ENCODE measurements around the gene SPP1.

SPP1 gene

DNA sequence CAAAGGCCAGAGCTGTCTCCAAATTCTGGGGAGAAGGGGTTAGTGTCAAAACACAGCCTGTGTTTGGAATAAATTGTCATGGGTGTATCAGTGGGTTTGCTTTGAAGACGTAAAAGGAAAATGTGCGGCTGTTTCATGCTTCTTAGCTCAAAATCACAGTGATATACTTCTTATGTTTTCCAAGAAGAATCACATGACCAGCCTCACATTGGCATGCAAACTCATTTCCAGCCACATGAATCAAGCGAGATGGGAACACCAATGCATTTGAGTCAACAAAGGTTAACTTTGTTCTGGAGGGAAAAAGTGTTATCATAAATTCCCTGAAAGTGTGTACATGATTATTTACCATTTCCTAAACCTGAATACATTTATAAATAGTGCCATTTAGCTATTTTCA is 19.0 kb upstream of the SPP1 start:
- no peak for DNase-seq (ENCODE audit: low spot score)

DNA sequence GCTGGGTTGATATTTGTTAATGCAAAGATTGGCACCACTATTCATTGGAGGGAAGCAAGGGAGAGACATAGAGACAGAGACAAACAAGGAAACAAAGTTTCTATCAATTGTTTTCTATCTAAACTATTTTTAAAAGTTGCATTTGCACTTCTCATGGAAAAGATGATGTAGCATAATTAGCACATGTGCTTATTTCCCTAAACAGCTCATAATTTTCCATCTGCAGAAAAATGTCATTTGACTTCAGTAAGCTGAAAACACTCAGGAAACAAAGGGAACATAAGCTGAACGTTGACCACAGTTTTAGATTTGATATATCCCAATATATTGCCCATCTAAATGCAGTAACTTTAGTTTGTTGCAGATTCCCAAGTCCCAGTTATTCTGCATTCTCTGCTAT is 18.5 kb upstream of the SPP1 start:
- DNase-seq (ENCODE audit: low spot score): no peak

DNA sequence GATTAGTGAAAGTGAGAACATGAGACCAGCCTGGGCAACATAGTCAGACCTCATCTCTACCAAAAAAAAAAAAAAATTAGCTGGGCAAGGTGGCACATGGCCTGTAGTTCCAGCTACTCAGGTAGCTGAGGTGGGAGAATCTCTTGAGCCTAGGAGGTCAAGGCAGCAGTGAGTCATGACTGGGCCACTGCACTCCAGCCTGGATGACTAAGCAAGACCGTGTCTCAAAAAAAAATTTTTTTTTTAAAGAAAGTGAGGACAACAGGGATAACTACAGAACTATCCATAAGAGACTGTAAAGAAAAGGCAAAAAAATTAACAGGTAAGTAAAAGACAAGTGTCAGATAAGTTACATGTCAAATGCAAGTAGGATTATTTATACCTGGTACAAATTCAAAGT is 13.5 kb upstream of the SPP1 start:
- no peak for DNase-seq (ENCODE audit: low spot score)

DNA sequence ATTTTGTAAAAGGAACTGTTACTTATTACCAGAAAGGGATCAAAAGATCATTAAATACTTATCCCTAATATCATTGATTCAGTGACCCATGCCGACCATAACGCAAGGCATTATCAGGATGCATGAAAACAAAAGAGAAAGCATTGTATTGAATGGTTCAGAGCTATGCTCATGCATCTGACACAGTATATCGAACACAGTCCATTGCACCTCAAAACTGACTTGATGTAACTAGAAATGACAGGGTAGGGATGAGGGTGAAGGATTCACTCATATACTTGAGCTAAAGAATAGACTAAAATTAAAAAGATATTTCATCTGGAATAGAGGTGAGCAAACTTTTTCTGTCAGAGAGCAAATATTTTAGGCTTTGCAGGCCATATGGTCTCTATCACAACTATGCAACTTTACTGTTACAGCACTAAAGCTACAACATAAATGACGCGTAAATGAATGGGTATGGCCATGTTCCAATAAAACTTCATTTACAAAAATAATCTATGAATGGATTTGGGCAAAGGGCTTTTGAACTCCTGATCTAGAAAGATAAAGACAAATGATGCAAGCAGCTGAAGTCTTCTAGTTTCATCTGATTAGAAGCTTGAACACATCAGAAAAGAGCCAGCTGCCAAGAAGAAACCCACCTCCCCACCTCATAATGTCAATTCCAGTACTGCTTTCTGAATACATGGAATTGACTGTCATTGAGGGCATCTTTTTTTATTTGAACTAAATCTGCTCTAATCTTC is 12.9 kb upstream of the SPP1 start:
- DNase-seq (ENCODE audit: low spot score): no peak

DNA sequence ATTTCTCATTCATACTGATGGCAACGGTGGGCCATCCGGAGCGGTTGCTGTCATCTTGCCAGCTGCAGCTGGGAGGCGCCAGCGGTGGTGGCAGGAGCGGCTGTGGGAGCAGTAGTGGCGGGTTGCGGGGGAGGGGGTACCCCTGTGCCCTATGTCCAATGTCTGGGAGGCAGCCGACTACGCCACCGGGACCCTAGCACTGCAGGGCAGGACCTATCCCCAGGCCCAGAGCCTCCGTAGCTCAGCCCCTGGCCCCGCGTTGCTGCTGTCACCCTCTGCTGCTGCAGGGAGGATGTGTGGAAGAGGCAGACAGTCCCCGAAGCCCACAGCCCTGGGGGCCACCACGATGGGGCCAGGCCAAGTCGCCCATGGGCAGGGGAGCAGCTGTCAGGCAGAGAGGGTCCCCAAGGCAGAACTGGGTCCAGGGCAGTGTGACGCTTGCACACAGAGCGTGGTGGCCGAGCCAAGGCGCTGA is 10.0 kb upstream of the SPP1 start:
- no peak for DNase-seq (ENCODE audit: low spot score)

DNA sequence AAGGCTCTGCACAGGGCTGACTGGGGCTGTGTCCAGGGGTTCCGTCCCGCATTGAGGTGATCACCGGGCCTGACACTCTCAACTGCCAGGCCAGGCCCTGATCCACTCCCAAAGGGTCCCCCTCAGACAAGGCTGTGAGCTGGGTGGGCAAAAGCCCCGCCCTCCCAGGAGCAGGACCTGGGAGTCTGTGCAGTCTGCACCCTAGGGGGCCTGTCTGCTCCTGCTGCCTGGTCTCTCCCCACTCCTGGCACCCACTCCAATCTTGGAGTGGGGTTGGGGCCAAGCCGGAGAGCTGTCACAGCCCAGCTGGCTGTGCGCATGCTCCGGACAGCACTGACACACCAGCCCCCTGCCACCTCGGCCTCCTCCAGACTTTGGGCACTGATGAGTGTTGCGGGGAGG is 9.4 kb upstream of the SPP1 start:
- no peak for DNase-seq (ENCODE audit: low spot score)

DNA sequence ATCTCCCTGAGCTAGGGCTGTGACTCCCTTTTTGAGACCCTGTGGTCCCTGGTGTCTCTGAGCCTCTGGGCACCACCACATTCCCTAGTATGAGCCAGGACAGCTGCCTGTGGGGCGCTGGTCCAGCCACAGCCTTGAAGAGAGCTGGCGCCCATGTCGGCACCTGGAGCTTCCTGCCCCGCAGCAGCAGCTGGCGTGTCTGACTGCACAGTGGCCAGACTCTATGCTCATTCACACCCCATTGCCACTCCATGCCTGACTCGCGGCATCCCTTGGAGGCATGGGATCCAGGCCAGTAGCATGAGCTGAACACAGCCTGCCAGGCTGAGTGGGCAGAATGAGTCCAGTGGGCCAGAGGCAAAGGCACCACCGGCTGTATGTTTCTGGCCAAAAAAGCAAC is 8.3 kb upstream of the SPP1 start:
- no peak for DNase-seq (ENCODE audit: low spot score)

DNA sequence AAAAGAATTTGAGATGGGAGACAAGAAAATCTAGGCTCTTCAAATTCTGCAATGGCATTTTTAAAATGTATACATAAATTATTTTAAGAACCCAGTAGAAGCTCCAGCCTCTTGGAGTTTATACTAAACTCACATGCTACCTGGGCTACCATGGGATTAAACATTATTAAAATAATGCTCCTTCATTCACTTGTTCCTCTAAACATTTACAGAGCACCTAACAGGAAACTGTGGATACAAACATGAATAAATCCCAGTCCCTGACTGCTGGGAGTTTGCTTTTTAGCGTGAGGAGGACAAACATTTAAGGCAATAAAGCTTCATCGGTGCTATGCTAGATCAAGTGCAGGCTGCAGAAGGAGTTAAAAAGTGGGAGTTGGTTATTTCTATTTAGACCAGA is 5.4 kb upstream of the SPP1 start:
- DNase-seq (ENCODE audit: low spot score): no peak

DNA sequence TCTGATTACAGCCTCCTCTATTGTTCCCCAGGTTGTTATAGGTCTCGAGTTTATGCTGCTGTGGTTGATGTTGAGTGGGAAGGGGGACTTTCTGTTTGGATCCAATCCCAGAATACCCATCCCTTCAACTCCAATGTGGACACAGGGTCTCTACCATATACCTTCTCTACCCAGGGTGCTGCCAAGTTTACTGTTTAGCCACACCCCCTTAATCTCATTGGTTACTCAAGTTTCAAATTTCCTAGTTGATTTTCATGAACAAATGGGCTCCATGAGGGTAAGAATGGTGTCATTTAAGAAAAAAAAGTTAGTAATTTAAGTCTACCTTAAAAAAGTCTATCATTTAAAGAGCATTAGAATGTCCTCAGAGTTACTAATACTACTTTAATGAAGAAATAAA is 3.6 kb upstream of the SPP1 start:
- DNase-seq (ENCODE audit: low spot score): no peak

DNA sequence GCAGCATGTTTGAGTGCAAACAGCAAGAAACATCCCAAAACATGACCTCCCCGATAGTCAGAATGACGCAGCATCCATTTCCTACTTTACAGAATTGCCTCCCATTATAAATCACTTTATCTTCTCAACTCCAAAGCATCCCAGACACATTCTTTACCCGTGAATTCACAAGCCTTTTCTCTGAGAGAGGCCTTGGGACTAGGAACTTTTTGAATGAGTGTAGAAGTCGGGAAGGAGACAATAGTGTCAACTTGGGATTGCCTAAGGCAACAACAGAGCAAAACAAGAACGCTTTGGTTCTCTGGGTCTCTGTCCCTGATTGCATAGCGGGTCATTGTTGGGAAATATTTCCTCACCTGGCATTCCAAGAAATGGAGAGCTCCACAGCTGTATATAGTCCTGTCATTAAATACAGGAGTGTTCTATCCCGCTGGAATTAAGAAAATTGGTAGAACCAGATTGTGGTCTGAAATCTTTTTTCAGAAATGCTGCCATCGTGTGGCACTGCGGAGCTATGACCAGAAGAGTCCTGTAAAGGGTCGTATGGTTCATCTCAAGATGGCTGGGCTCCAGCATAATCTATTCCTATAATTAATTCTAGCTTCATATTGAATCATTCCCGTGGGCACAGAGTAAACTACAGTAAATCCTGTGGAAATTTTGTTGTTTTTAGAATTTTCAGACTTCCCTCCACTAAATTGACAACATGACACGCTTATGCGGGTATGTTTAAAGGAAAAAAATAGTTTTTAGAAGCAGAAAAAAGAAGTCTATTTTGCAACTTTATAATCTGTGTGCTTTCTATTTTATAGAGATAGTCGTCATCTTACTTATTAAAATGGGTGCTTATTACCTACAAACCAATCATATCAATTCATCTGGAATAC is 2.0 kb upstream of the SPP1 start:
- DNase-seq (ENCODE audit: low spot score): peak; percentile 71

DNA sequence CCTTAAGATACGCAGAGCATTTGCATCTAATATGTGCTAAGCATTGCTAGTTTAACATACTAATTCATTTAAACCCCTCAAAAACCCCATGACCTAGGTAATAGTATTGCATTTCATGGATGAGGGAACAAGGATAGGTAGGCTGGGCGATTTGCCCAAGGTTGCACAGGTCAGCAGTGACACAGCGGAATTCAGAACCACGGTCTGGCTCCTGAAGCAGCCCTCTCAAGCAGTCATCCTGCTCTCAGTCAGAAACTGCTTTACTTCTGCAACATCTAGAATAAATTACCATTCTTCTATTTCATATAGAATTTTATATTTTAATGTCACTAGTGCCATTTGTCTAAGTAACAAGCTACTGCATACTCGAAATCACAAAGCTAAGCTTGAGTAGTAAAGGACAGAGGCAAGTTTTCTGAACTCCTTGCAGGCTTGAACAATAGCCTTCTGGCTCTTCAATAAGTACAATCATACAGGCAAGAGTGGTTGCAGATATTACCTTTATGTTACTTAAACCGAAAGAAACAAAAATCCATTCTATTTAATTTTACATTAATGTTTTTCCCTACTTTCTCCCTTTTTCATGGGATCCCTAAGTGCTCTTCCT is 555 bp upstream of the SPP1 start:
- DNase-seq (ENCODE audit: low spot score): no peak

DNA sequence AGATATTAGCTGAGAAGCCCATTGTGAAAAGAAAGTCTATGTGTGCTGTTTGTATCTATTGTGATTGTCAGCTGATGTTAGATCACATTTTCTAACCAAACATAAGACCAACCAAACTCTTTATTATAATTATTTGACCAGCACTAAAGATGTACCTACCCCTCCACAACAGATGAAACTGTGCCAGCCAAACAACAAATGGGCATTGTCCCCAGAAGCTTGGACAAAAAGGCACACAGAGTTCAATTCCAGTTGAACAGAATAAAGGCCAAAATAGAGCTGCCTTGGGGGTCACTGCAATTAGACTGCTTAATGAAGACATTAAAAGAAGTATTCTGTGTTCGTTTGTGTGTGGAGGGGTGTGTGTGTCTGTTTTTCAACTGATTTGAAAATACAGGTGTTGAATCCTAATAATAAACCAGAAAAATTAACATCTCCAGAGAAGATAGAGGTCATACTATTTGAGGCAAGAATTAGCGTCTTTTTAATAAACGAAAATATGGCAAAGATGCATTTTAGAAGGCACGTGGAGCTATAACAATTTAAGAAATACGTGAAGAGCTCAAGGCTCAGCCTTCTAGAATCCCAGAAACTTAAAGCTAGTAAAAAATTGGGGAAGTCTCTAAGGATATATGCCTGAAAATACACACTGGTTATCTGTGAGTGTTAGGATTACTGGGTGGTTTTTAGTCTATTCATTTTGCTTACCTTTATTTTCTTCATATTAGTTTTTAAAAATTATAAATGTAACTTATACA is 2.2 kb downstream of the SPP1 start:
- no peak for DNase-seq (ENCODE audit: low spot score)

DNA sequence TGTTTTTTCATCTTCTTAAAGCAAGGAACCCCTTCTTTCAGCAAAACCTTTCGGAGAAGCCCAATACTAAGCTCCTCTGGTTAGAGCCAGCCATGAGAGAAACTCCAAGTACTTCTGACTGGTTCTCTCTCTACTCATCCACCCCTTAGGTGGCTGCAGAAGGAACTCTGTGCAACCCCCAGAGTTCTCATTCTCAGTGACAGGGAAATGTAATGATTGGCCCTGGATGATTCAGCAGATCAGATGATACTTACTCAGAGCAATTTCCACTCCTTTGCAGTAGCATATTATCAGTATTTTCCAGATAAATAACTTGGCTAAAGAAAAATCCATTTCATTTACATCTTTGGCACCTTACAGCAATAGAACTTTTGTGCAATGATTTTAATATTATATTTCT is 3.2 kb downstream of the SPP1 start:
- peak; percentile 15 for DNase-seq (ENCODE audit: low spot score)

DNA sequence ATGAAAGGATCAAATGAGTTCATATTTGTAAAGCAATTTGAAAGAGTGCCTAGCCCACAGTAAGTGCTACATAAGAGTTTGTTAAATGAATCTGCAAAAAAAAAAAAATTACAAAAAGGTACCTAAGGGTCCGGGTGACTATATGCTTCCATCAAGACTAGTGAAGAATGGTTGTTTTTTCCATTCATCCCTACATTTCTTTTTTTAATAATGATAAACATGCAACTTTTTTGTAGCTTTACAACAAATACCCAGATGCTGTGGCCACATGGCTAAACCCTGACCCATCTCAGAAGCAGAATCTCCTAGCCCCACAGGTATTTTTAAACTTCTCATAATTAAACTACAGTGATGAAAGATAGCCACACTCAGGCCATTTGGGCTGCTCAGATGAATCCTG is 4.3 kb downstream of the SPP1 start:
- DNase-seq (ENCODE audit: low spot score): no peak

DNA sequence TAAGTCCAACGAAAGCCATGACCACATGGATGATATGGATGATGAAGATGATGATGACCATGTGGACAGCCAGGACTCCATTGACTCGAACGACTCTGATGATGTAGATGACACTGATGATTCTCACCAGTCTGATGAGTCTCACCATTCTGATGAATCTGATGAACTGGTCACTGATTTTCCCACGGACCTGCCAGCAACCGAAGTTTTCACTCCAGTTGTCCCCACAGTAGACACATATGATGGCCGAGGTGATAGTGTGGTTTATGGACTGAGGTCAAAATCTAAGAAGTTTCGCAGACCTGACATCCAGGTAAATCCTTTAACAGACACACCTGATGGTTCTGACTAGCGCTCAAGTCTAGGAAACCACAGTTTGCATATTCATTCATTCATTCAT is 6.0 kb downstream of the SPP1 start:
- DNase-seq (ENCODE audit: low spot score): no peak

DNA sequence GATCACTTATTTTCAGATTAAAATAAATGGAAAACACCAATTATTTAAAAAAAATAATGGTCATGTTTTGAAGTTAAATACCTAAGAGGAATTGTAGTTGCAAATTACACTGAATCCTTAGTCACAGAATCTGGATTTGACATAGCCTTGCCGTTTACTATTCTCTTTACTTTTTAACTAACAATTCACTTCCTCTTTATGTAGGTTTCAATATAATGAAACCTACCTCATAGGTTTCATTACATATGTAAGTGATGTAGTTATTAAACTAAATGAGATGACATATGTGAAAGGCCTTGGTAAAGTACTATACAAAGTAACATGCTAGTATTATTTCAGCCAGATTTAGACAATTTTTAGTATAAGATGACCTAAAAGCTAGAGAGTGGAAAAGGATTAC is 6.5 kb downstream of the SPP1 start:
- DNase-seq (ENCODE audit: low spot score): no peak

DNA sequence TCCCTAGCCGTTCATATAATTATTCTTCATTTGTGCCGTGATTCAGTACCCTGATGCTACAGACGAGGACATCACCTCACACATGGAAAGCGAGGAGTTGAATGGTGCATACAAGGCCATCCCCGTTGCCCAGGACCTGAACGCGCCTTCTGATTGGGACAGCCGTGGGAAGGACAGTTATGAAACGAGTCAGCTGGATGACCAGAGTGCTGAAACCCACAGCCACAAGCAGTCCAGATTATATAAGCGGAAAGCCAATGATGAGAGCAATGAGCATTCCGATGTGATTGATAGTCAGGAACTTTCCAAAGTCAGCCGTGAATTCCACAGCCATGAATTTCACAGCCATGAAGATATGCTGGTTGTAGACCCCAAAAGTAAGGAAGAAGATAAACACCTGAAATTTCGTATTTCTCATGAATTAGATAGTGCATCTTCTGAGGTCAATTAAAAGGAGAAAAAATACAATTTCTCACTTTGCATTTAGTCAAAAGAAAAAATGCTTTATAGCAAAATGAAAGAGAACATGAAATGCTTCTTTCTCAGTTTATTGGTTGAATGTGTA is 7.0 kb downstream of the SPP1 start:
- DNase-seq (ENCODE audit: low spot score): no peak

DNA sequence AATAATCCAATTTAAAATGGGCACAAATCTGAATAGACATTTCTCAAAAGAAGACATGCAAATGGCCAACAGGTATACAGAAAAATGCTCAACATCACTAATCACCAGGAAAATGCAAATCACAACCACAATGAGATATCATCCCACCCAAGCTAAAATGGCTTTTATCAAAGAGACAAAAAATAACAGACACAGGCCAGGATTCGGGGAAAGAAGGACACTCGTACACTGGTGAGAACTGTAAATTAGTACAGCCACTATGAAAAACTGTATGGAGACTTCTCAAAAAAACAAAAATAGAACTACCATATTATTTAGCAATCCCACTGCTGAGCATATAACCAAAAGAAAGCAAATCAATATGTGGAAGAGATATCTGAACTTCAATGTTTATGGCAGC is 8.5 kb downstream of the SPP1 start:
- no peak for DNase-seq (ENCODE audit: low spot score)

DNA sequence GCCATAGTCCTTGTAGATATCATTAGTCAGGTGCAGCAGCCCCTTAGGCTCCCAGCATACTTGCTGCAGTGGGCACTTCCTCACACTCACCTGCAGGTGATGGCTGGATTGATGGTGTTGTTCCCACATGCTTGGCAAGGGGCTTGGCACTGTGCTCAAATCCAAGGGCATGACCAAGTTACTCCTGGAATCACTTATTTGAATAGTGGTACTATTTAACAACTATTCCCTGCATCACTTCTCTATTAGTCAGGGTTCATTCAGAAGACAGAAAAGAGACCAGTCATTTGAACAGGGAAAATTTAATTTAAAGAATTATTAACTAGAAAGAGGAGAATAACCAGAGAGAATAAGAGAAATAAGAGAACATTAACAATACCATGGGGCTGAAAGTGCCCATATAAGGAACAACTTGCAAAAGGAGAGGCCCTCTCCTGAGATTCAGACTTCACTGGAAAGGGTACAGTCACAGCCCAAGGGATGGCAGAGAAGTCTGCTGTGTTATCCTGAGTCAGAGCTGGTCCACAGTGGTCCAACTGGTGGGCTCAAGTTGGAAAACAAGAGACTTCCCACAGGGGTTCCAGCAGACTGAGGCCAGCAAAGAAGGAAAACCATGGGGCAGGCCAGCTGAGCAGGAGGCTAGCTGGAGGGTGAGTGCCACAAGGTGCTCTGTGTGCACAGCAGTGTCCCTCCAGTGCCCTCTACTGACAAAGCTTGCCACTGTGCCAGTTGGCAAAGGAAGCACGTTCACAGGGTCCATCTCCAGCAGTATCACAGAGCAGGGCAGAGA is 9.8 kb downstream of the SPP1 start:
- DNase-seq (ENCODE audit: low spot score): peak; percentile 64

DNA sequence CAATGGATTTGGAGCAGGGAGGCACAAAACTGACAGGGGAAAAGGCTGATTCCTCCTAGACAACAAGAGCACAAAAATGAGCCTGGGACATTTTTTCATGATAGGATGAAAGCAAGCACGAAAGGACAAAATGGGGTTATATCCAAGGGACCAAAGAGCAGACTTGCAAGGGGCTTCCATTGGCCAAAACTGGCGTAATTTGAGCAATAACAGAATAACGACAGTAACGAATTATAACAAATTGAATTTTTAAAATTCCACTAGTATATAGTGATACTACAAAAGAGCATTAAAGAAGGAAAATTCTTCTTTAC is 10.3 kb downstream of the SPP1 start:
- DNase-seq (ENCODE audit: low spot score): no peak

DNA sequence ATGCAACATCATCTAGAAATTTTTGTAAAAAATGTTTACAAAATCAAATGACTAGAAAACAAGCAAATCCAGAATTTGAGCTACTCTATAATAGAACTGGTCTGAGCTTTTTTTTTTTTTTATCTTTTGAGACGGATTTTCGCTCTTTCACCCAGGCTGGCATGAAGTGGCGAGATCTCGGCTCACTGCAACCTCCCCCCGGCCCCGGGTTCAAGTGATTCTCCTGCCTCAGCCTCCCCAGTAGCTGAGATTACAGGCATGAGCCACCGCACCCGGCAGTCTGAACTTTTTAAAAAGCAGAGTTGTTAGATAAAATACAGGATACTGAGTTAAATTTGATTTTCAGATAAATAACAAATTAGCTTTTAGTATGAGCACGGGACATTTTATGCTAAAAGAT is 11.0 kb downstream of the SPP1 start:
- no peak for DNase-seq (ENCODE audit: low spot score)
